AG04450 (cell line): ENCODE results near the gene OBSCN. TPM values are rescaled to one million over a fixed set of nuclear protein-coding genes. Genes with fewer than 3 reads are reported as not detected.

Experiments
- CTCF ChIA-PET: fragments of 300-600, 350-600 bp; formaldehyde crosslinking; extraction: SDS; loops from one replicate; lab custom pipeline; 2022; ENCODE audit warnings: antibody characterized with exemption, inconsistent platforms; lab: Charles Lee
- POLR2A ChIA-PET: fragments of 350-600 bp; formaldehyde crosslinking; extraction: SDS; loops from one replicate; lab custom pipeline; 2021; ENCODE audit warnings: antibody characterized with exemption, inconsistent platforms; lab: Yijun Ruan, JAX
- DNase-seq: peaks from one replicate; pipeline ENCODE4 v3.0.0-alpha.2; 2011; ENCODE audit warnings: low read depth, low spot score
- H3K27ac ChIP-seq: one replicate; pipeline ENCODE4 v1.5.1; 2012; ENCODE audit warnings: low read depth, low read length, control low read depth
- H3K27me3 ChIP-seq: one replicate; pipeline ENCODE4 v1.6.0; 2012; ENCODE audit warnings: low read length; ENCODE audit not compliant: control insufficient read depth, insufficient read depth
- H3K4me3 ChIP-seq: 2 replicates; pipeline ENCODE4 v1.5.1; 2011; ENCODE audit warnings: mild to moderate bottlenecking, low read depth, low read length, control low read depth
- H3K9me3 ChIP-seq: 2 replicates; pipeline ENCODE4 v1.5.1; 2012; ENCODE audit warnings: low read length; ENCODE audit not compliant: control insufficient read depth, insufficient read depth
- CTCF ChIP-seq: IDR thresholded peaks from 2 replicates; pipeline ENCODE4 v1.5.1; 2011; ENCODE audit warnings: low read depth, low read length, control low read depth, inconsistent platforms
- polyA plus RNA-seq: library from polyadenylated mRNA; depleted of rRNA; stranded (reverse); fragments of >200 nt; gene quantifications from 2 replicates; pipeline ENCODE4 v1.2.3, GENCODE V29; 2011

Gene OBSCN
- polyA plus RNA-seq, 1 experiment, result 3.9 TPM

GRCh38 chr1:228258486-228258885, 50.6 kb downstream of the OBSCN start:
- ChIA-PET CTCF (no interaction called here), POLR2A (no interaction called here)
- TF ChIP-seq CTCF, result no peak
- no peak overlapping the region for H3K4me3 ChIP-seq
- H3K27ac ChIP-seq, result no peak overlapping the region
- DNase-seq, result no peak
- H3K9me3 ChIP-seq, result peaks cover 9% of the 10 kb centered on the region; the same call in 1 of the 2 replicates
- H3K27me3 ChIP-seq, result no peaks in the 10 kb centered on the region

GRCh38 chr1:228259368-228259894, 51.6 kb downstream of the OBSCN start:
- no peak overlapping the region for H3K4me3 ChIP-seq

GRCh38 chr1:228259951-228260350, 52.1 kb downstream of the OBSCN start:
- POLR2A ChIA-PET, result no interaction called here
- no peak overlapping the region for H3K27ac ChIP-seq
- no peak for DNase-seq
- no peaks in the 10 kb centered on the region for H3K27me3 ChIP-seq
- peaks cover 9% of the 10 kb centered on the region; the same call in 1 of the 2 replicates for H3K9me3 ChIP-seq
- H3K4me3 ChIP-seq, result no peak overlapping the region
- CTCF ChIA-PET, result no interaction called here
- 0 out of 2 replicates have a peak, but pooled peaks have one; percentile 10 for TF ChIP-seq CTCF

More at GRCh38 chr1:228259368-228259894, 51.6 kb downstream of the OBSCN start:
- no peak for DNase-seq
- no peak for TF ChIP-seq CTCF
- no peak overlapping the region for H3K27ac ChIP-seq
- ChIA-PET POLR2A (no interaction called here), CTCF (no interaction called here)
- peaks cover 9% of the 10 kb centered on the region; the same call in 1 of the 2 replicates for H3K9me3 ChIP-seq
- no peaks in the 10 kb centered on the region for H3K27me3 ChIP-seq

- TF ChIP-seq CTCF, result no peak
- DNase-seq, result no peak
- no peak overlapping the region for H3K4me3 ChIP-seq
- peaks cover 9% of the 10 kb centered on the region; the same call in 1 of the 2 replicates for H3K9me3 ChIP-seq
- POLR2A ChIA-PET, result no interaction called here
- H3K27ac ChIP-seq, result no peak overlapping the region
- no peaks in the 10 kb centered on the region for H3K27me3 ChIP-seq
- CTCF ChIA-PET, result no interaction called here
Observed at GRCh38 chr1:228261706-228262105, 53.9 kb downstream of the OBSCN start.

DNA sequence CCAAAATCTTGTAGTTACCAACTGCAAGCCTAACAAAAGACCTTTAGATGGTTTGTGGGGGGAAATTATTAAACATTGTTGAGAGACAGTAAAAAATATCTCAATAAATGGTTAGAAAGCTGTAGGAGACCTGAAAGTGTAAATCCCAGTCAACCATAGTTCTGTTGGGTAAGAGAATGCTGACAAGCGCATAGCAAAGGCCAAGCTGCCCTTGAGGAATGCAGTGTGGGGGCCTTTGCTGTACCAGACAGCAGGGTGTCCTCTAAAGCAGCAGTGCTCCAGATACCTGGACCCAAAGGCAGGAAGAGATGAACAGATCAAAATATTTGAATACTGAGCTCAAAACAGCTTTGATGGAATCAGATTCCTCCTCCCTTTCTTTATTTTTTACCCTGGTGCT, 54.6 kb downstream of the OBSCN start:
- TF ChIP-seq CTCF, result no peak
- Histone ChIP-seq H3K4me3 (no peak overlapping the region), H3K9me3 (peaks cover 9% of the 10 kb centered on the region; the same call in 1 of the 2 replicates), H3K27me3 (no peaks in the 10 kb centered on the region), H3K27ac (no peak overlapping the region)
- POLR2A ChIA-PET, result no interaction called here
- CTCF ChIA-PET, result no interaction called here
- DNase-seq, result no peak
